T-helper 1 cell (primary cell): ENCODE data around the gene TDRD10.

Experiments
- DNase-seq, 5 donors: peaks; one replicate each; pipeline ENCODE4 v3.0.0-alpha.2; 2012 to 2020

Gene TDRD10

DNA sequence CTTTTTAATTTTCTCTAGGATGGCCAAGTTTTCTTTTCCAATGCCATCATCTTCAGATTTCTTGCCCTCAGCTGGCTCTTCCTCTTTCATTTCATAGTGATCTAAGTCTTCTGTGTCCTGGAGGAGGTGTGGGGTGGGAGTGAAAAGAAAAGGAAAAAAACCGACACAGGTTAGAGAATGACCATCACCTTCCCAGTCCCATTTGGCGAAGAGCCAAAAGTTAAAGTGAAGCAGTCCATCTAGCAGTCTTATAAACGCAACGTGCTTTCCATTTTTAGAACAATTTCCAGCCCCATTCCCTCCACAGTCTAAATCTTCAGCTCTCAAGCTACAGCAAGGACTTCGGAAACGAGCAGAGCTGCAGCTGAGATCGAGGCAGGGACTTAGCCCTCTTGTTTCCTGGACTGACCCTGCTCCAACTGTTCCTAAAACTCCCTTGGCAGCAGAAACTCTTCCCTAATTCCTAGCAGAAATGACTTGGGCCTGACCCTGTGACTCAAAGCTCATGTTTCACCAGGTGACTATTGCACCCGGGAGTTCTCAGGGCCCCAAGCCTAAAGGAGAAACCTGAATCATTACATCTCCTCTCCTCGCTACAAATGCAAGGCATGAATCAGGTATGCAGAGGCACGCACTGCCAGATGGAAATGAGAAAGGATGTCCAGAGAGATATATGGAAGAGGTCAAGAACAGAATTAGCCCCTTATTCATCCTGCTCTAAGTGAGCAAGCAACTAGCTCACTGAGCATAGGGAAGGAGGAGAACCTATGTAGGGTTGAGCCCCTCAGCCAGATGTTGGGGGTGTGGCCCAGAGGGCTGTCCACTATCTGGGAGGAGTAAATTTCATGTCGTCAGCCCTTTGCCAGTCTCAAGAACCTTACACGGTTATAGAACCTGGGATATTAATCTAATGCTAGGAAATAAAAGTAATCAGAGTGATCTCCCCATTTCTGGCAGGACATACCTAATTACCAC lies 51.3 kb downstream of the TDRD10 start:
- DNase-seq = no peak

DNA sequence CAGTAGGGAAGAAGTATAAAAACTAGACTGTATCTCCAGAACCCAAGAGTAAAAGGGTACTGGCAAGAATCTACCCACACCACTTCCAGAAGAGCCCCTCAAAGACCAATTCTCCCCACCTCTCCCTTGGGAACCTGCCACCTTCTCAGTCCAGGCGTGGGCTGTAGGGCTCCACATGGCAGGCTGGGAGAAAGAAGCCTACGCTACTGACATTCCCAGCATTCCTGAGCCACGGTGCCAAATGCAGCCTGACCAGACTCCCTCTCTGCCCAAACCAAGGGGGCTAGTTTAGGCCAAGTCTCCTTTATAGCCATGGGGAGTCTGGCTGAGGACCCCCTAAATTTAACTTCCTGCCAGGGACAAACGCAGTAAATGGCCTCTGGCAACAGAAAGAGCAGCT lies 54.4 kb downstream of the TDRD10 start:
- no peak for DNase-seq

GRCh38 chr1:154557248-154557938 lies 55.4 kb downstream of the TDRD10 start:
- DNase-seq = no peak

DNA sequence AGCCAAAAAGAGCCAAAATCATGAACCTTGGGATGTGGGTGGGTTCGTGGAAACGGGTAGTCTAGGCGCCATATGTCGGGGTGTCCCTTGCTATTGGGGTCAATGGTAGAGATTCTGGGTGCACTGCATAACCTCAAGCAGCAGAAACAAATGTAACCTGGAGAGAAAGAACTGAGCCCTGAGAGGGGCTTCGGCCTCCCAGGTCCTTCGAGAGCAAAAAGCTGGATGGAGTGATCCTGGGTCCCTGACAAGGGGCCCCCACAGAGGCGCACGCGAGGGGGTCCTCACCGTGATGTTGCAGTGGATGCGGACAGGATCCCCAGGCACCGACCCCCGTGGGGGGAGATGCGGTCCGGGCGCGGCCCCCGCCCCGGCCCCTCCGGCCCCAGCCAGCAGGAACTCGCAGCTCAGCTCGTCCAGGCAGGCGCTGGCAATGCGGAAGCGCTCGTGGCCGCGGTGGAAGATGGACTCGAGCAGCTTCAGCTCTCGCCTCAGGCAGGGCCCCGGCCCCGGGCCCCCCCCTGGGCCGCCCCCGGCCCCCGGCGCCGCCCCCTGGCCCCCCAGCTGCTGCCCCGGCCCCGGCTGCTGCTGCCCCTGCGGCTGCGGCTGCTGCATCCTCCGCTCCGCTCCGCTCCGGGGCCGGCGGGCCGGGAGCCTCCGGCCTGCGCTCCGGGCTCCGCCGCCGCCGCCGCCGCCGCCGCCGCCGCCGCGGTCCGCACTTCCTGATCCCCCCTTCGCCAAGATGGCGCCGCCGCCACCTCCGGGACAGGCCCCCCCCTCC lies 56.1 kb downstream of the TDRD10 start, which contains the start of gene UBE2Q1:
UBE2Q1 (minus strand) TSS at position 724 of the 781 bp plus-strand sequence; CDS start at position 615, 109 bp downstream.
- DNase-seq = peak in 3 of 5 donors; percentile 22 to 43 (median 34)

GRCh38 chr1:154558720-154559465 lies 56.9 kb downstream of the TDRD10 start:
- DNase-seq = peak; percentile 99 to 100 (median 100)

- DNase-seq = peak; percentile 63 to 83 (median 76)
Observed at GRCh38 chr1:154559466-154560044, 57.5 kb downstream of the TDRD10 start.

DNA sequence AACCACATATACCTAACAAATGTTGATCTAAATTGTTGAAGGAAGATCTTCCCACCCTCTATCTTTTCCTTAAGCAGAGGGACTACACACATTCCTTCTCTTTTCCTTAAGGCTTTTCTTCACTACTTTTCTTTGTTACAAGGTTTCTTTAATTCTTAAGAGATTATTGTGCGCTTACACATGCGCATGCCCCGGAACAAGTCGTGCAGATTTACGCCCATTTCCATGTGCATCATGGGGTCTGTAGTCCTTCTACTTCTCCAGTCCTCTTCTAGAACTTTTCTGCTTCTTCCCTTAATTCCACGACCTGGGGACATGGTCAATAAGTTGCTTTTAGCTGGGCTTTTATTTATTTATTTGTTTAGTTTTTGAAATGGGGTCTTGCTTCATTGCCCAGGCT lies 63.9 kb downstream of the TDRD10 start:
- no peak for DNase-seq

GRCh38 chr1:154567386-154568156 lies 65.6 kb downstream of the TDRD10 start, which contains the start of gene CHRNB2:
TSS of gene CHRNB2 (plus strand) at chr1:154567778. CDS start at chr1:154568045, 267 bp downstream.
- peak; percentile 54 to 73 (median 62) for DNase-seq

- no peak for DNase-seq
Observed at GRCh38 chr1:154568157-154568815, 66.3 kb downstream of the TDRD10 start.

- no peak for DNase-seq
Observed at GRCh38 chr1:154571244-154571963, 69.4 kb downstream of the TDRD10 start.

GRCh38 chr1:154571964-154572288 lies 69.9 kb downstream of the TDRD10 start:
- no peak for DNase-seq

DNA sequence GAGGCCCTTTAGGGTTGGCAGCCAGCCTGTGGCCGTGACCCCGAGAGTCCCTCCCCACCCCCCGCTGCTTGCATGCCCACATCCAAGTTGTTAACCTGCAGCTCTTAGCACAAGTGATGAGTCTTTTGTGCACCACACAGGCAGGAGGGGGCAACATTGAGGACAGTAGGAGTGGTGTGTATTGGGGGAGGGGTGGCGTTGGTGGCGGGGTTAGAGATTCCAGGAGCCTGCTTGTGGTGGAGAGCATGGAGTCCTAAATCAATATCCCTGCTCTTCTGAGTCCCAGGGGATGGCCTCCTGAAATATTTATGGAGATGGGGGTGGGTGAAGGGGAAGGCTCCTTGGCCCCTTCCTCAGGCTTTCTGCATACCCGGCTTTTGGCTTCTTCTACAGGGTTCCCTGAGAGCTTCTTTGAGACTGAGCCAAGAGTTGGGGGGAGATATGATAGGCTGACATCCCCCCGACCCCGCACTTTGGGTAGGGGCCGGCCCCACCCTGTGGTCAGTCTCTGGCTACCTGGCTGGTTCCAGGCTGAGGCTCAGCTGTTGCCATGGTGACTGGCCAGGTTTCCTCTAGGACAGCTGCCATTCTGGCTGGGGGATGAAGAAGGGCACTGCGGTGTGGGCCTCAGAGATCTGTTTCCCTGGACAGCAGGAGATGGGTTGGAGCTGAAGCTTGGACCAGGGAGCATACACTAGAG lies 70.6 kb downstream of the TDRD10 start:
- no peak for DNase-seq

DNA sequence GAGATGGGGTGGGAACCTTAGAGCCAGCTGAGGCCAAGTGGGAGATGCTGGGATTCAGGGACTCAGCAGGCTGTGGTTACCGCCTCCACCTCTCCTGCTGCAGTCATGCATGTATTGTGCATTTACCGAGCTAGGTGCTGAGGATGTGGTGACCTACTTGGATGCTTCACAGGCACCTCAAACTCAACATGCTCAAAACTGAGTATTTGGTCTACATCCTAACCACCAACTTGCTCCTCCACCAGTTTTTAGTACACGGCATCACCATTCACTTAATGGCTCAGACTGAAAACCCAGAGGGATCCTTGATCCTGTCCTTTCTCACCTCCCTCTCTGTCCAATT lies 71.1 kb downstream of the TDRD10 start:
- no peak for DNase-seq

- DNase-seq = no peak
Observed at GRCh38 chr1:154574716-154575115, 72.7 kb downstream of the TDRD10 start.

- no peak for DNase-seq
Observed at GRCh38 chr1:154575147-154575927, 73.3 kb downstream of the TDRD10 start.

- no peak for DNase-seq
Observed at GRCh38 chr1:154575951-154576566, 74.0 kb downstream of the TDRD10 start.

GRCh38 chr1:154577346-154578057 lies 75.5 kb downstream of the TDRD10 start:
- DNase-seq = no peak
